Measurements from ENCODE around the gene AAR2. TPM values are rescaled to one million over a fixed set of nuclear protein-coding genes. Genes with fewer than 3 reads are reported as not detected.

The AAR2 gene
- total RNA-seq, 1 donor from 2014 or later = 13.7 TPM

DNA sequence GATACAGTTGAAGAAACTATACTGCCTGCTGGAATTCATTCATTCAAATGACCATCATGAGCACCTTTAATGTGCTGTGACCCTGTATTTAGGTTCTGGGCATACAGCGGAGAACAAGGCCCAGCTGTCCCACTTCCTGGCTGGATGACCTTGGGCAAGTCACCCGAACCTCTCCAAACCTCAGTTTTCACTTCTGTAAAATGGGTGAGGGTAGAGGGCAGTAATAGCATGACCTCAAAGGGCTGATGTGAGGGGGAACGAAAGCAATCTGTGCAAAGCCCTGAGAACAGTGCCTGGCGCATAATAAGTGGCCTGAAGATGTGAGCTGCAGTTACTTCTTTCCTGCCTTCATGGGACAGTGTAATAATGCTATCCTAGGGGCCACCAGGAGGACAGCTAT is 20.5 kb upstream of the AAR2 start:
- ATAC-seq (no peak), DNase-seq (ENCODE audit: missing footprints) (no peak)
- intact Hi-C loops (cut with DNase I) = loop anchor here (5.0 to 10.0 kb wide), 2 partner anchors 222 to 389 kb away; partner anchors contain the start of gene RAB5IF

DNA sequence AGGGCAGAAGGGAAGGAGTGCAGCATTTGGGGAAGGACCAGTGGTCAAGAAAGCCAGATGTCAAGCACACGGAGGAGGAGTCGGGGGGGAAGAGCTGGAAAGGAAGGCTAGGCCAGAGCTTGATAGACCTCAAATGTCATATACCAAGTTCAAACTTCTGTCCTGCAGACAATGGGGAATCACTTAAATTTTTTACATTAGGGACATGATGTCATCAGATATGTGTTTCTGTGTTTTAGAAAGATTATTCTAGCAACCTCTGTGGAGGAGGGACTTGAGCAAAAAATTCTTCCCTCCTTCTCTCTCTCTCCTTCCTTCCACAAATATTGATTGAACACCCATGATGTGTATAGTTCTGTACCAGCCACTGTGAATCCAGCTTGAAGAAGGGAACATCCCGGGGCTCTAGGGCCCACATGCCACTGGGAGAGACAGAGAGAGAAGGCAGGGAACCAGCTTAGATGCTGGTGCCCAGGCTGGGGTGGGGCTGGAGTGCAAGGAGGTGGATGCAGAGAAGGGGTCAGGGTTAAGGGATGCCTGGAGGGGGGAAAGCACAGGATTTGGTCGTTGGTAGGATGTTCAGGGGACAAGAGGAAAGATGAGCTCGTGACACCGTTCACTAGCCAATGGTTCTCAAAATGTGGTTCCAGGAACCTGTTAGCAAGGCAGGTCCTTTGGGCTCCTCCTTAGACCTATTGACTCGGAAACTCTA is 19.8 kb upstream of the AAR2 start:
- intact Hi-C loops (cut with DNase I) = loop anchor here (5.0 to 10.0 kb wide), 2 partner anchors 221 to 388 kb away; partner anchors contain the start of gene RAB5IF
- DNase-seq (ENCODE audit: missing footprints) (no peak), ATAC-seq (no peak)

DNA sequence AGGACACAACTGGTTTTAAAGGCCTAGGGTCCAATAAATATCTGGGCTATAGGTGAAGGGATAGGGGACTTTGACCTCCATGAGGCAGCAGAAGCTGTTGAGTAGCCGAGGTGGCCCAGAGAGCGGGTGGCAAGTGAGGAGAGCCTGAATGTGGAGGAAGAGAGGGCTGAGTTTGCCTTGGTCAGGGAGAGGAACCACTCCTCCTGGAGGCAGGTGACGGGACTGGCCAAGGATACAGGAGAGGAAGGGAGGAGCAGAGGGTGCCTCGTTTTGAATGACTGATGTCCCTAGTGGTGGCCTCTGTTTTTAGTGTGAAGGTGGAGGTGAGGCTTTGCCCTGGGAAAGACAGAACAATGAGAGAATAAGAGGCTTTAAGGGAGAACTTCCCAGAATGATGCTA is 19.1 kb upstream of the AAR2 start:
- no peak for ATAC-seq
- intact Hi-C loops (cut with DNase I) = loop anchor here (5.0 to 10.0 kb wide), 2 partner anchors 220 to 388 kb away; partner anchors contain the start of gene RAB5IF

DNA sequence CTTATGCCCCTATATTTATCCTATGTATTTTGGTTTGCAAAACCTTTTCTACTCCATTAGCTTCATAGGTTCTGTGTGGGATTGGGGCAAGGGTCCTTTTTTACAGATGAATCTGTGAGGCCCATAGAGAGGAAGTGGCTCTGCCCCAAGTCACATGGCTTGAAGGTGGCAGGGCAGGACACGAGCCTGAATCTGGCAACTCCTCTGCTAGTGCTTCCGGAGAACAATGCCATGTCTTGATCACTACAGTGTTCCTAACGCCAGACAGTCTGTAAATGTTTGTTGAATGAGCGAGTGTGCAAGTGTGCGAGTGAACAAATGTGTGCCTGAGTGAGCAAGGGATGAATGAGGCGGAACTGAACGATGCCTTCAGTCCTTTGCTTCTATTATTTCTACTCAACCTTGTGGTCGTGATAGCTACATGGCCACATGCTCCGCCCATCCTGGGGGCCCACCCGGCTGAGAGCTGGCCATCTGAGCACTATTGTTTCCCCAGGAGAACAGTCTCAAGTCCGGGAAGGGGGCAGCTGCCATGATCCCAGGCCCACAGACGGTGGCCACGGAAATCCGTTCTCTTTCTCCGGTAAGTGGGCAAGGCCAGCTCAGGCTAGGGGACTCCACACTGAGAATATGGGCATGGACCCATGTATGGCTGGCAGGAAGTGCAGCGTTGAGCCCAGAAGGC is 17.8 kb upstream of the AAR2 start:
- intact Hi-C loops (cut with DNase I) = loop anchor here (5.0 to 10.0 kb wide), 2 partner anchors 219 to 386 kb away; partner anchors contain the start of gene RAB5IF
- ATAC-seq (no peak), DNase-seq (ENCODE audit: missing footprints) (no peak)

More for the DNA sequence above, 19.1 kb upstream of the AAR2 start:
- DNase-seq (ENCODE audit: missing footprints) = no peak

DNA sequence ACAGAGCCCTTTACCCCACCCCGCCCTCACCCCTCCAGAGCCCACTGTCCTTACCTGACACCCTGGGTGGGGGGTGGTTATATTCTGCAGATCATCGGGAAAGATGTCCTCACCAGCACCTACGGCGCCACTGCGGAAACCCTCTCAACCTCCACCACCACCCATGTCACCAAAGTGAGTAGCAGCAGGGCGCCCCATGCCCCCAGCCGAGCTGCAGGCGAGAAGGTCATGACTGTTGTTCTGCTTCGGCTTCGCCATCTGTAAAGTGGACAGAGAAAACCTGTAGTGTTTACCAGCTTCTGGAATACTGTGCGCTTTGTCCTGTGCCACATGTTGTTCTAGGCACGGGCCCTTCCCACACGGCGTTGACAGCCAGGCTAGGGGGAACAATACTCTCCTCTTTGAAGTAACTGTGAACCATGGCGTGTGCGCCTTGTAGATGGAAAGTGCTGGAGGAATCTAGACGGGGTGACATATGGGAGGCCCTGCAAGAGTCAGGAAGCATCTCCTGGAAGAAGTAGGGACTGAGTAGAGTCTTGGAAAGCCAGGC is 16.5 kb upstream of the AAR2 start:
- intact Hi-C loops (cut with DNase I) = loop anchor here (5.0 to 10.0 kb wide), 2 partner anchors 218 to 385 kb away; partner anchors contain the start of gene RAB5IF
- no peak for DNase-seq (ENCODE audit: missing footprints)
- no peak for ATAC-seq

DNA sequence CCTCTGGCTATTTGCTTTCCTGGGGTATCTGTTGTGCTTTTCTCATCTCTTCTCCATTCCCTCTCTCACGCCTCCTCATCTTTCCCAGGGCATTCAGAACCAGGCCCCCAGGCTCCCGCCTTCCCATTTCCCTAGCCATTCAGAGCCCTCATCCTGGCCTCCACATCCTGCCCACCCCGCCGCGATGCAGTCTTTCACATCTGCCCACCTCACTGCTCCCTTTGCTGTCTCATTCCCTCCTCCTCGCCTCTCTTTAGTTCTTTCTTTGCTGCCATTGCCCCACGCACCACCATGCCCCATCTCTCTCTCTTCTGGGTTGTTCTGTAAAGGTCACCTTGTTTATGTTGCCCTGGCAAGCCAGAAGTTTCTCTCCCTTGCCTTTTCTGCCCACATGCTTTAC is 10.6 kb upstream of the AAR2 start:
- no peak for DNase-seq (ENCODE audit: missing footprints)
- no peak for ATAC-seq
- intact Hi-C loops (cut with DNase I) = no loop called here

DNA sequence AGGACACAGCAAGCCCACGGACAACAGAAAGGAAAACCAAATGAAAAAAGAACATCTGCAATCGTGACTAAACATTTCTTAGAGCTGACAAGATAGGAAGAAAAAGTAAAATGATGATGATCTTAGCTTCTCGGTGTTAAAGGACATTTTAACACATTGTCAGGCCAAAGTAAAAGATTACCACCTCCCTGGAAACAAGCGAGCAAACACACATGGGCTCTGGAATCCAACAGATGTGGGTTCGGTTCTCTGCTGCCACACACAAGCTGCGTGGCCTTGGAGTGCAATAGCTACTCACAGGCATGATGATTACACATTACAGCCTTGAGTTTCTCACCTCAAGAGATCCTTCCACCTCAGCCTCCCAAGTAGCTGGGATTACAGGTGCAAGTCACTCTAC is 7.5 kb upstream of the AAR2 start:
- intact Hi-C loops (cut with DNase I) = no loop called here
- ATAC-seq = no peak
- no peak for DNase-seq (ENCODE audit: missing footprints)

DNA sequence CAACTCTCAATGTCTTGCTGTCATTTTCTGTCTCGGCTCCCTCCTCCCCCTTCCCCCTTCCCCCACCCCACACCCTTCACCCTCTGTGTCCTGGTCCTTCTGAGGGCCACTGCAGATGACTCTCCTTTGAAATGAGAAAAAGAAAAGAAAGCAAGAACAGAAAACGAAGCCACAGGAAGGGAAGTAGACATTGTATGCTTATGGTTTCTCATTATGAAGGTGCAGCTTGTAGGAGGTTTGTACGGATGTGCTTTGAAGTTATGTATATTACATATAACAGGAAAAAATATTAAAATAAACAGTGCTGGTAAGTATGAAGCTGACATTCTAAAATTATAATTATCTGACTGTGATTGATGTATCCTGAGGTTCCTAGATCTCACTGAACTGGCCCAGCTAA is 6.3 kb upstream of the AAR2 start:
- ATAC-seq = no peak
- DNase-seq (ENCODE audit: missing footprints) = no peak
- intact Hi-C loops (cut with DNase I) = no loop called here

DNA sequence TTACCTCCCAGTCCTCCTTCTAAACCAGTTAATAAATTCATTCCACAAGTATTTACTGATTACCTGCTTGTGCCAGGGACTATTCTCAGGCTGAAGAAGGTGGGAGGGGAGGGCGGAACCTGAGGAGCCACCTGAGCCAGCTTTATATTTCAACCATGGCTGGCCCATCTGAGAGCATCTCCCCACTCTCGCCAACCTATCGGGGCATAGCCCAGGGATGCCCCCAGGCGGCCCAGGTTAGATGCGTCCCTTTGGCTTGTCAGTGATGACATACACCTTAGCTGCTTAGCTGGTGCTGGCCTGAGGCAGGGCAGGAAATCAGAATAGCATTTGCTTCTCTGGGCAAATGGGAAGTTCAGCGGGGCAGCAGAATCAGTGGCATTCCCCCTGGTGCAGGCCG is 4.9 kb upstream of the AAR2 start:
- intact Hi-C loops (cut with DNase I) = no loop called here
- no peak for DNase-seq (ENCODE audit: missing footprints)
- ATAC-seq = no peak

DNA sequence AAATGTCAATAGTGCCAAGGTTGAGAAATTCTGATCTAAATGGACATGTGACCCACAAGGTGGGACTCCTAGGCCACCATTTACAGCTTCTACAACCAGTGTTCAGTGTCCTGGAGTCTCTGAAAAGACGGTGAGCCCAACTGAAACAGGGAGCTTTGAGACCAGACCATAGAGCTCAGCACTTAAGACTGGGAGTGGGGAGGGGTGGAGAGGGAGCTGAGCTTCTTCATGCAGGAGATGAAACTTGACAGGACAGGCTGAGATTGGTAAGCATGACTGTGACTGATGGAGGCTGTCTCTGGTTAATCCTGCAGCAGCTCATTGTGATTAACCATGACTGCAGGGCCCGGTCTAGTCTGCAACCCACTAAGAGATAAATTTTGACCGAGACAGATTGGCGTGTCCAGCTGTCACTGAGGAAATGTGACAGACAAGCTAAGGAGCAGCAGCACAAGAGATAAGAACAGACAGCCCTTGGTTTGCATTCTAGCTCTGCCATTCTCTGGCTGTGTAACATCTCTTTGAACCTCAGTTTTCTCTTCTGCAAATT is 1.4 kb upstream of the AAR2 start:
- ATAC-seq = no peak
- DNase-seq (ENCODE audit: missing footprints) = no peak
- intact Hi-C loops (cut with DNase I) = no loop called here

DNA sequence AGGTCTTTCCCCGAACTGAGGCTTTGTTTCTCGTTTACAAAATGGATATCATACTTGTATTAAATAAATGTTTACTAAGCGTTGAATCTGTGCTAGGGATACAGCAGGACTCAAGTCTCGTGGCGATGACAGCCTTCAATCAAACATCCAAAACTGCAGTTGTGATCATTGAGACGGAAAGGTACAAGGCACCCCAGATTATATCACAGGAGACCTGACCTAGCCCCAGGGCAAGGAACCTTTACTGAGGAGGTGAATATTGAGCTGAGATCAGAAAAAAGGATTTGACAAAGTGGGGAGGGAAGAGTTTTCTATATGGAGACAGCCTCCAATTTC is 476 bp downstream of the AAR2 start:
- intact Hi-C loops (cut with DNase I) = no loop called here
- peak; percentile 4 for ATAC-seq
- no peak for DNase-seq (ENCODE audit: missing footprints)

DNA sequence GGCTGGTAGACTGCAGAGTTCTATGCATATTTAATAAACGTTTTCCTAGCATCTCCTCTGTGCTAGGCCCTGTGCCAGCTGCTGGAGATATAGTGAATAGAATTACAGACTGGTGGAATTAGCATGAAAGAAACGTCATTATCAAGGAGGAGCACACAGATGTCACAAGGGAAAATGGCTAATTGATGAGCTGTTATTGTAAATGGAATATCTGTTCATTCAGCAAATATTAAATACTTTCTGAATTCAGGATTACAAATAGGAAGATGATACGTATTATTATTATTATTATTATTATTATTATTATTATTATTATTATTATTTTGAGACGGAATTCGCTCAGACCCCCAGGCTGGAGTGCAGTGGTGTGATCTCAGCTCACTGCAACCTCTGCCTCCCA is 1.2 kb downstream of the AAR2 start:
- intact Hi-C loops (cut with DNase I) = no loop called here
- ATAC-seq = no peak
- no peak for DNase-seq (ENCODE audit: missing footprints)

DNA sequence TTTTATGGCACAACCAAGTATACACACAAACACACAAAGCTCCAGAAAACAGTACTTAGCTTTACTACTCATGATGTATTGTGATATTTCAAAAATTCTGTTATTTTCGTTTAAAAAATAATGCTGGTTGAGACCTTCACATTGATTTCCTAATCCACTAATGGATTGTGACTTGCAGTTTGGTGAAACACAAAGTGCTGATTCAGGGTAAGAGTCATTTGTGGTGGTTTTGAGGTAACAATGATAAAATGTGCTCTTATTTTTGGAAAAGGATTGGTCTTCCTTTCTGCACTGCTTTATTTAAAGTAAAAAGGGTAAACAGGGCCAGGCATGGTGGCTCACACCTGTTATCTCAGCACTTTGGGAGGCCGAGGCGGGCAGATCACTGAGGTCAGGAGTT is 1.9 kb downstream of the AAR2 start:
- intact Hi-C loops (cut with DNase I) = no loop called here
- DNase-seq (ENCODE audit: missing footprints) = no peak

DNA sequence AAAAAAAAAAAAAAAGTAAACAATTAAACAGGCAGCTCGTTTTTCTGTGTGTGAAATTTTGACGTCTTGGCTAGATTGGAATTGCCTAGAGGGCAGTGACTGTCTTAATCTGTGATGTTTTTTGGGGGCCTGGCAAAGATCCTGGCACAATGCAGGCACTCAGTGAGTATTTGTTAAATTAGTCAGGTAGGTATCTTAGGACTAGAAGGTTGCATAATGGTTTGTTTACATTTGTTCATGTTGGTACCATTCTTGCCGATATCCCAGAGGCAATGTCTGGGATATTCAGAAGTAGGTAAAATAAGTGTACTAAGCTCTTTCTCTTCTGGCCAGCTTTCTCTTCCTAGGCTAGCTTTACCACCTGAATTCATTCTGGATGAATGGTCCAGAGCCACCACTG is 2.5 kb downstream of the AAR2 start:
- no peak for DNase-seq (ENCODE audit: missing footprints)
- intact Hi-C loops (cut with DNase I) = no loop called here
- no peak for ATAC-seq

More for the DNA sequence above, 1.9 kb downstream of the AAR2 start:
- ATAC-seq = no peak

DNA sequence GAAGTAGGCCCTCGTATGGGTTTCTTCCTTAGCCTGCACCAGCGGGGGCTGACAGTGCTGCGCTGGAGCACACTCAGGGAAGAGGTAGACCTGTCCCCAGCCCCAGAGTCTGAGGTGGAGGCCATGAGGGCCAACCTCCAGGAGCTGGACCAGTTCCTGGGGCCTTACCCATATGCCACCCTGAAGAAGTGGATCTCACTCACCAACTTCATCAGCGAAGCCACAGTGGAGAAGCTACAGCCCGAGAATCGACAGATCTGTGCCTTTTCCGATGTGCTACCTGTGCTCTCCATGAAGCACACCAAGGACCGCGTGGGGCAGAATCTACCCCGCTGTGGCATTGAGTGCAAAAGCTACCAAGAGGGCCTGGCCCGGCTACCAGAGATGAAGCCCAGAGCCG is 3.8 kb downstream of the AAR2 start:
- ATAC-seq (no peak), DNase-seq (ENCODE audit: missing footprints) (no peak)
- intact Hi-C loops (cut with DNase I) = no loop called here

DNA sequence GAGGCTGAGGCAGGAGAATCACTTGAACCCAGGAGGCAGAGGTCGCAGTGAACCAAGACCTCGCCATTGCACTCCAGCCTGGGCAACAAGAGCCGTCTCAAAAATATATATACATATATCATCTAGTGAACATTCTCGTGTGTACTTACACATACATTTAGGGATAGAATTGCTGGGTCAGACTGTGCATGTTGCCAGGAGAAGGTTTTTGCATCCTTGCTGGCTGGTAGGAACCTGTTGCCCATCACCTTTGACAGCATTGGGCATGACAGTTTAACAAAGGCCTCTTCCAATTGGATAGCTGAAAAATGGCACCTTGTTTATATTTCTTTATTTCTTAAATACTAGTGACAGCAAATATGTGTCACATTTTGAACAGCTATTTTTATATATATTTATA is 5.4 kb downstream of the AAR2 start:
- ATAC-seq (no peak), DNase-seq (ENCODE audit: missing footprints) (no peak)
- intact Hi-C loops (cut with DNase I) = no loop called here

DNA sequence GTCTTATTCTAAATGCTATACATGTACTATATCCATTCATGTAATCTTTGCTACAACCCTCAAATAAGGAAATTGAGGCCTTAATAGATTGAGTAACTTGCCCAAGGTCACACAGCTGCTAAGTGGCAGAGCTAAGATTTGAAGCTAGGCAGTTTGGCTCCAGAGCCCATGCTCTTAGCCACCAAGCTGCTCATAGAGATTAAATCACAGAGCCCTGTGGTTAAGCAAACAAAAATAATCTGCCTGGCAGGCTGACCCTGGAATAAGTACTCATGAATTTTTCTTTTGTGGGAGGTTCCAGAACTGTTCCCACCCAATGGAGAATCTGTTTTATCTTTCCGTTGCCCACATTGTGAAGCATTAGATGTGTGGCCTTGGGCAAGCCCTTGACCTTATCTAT is 7.4 kb downstream of the AAR2 start:
- DNase-seq (ENCODE audit: missing footprints) = no peak
- intact Hi-C loops (cut with DNase I) = no loop called here
- no peak for ATAC-seq

DNA sequence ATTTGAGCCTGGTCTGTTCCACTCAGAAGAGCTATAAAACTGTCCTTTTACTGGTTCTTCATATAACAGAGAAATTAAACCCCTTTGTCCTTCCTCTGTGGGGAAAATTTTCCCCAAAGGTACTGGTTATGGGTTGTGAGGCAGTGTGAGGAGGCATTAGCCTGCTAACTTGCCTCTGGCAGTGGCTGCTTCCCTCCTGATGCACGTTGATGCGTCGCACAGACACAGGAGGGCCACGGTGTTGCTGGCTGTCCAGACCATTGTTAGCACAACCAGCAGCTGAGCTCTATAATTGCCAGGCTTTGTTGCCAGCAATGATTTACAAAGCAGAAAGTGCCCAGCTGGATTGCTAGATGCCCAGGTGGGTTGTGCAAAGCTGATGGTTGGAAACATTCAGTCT is 10.1 kb downstream of the AAR2 start:
- intact Hi-C loops (cut with DNase I) = no loop called here
- no peak for DNase-seq (ENCODE audit: missing footprints)
- ATAC-seq = no peak

DNA sequence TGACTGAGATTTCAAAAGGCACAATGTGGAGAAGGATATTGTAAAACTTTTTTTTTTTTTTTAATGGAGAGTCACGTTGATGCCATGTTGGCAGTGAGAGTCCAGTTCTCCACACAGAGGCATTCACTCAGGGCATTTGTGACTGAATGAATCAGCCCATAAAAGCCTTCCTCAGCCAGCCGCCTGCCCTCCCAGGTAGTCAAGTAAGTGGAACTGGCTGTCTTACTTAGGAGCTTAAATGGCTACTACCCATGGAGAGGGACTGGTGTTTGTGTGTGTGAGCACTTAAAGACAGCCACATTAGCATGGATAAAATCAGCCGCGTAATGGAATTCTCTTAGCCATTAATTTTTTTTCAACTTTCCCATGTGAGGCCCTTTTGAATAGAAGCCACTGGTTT is 12.6 kb downstream of the AAR2 start:
- intact Hi-C loops (cut with DNase I) = no loop called here
- DNase-seq (ENCODE audit: missing footprints) = no peak
- no peak for ATAC-seq

DNA sequence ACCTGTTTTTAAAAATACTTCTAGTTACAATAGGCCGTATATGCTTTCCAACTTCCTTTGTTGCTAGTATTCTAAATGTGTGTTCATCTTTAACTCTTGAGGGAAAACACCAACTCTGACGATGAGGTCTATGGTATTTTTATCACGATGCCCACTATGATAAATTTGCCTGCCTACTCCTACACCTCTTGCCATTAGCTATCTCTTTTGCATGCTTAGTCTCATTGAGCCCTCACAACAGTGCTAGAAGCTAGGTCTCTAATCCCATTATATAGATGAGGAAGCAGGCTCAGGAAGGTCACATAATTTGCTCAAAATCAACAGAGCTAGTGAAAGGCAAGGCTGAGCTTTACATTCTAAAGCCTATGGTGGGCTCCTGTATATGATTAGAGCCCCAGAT is 13.2 kb downstream of the AAR2 start:
- ATAC-seq (no peak), DNase-seq (ENCODE audit: missing footprints) (no peak)
- intact Hi-C loops (cut with DNase I) = no loop called here
